T-helper 2 cell treated with Interferon-gamma antibody and Interleukin-4, amounts not matched to agents 5 μg/mL and 100 μg/mL, for 36 hours (primary cell): ENCODE measurements around the gene MTR.

Source experiments
- DNase-seq: peaks from one replicate; pipeline ENCODE4 v3.0.0; 2021; ENCODE audit warnings: low spot score
- H3K27ac Mint-ChIP-seq: one replicate; pipeline ENCODE4 v1.8.0; 2021; ENCODE audit warnings: mild to moderate bottlenecking, mixed read lengths
- H3K27me3 Mint-ChIP-seq: one replicate; pipeline ENCODE4 v1.8.0; 2021; ENCODE audit warnings: low read depth, mixed read lengths
- H3K36me3 Mint-ChIP-seq: one replicate; pipeline ENCODE4 v1.8.0; 2021; ENCODE audit warnings: low read depth, mixed read lengths
- H3K4me1 Mint-ChIP-seq: one replicate; pipeline ENCODE4 v1.8.0; 2021; ENCODE audit warnings: low read depth, mixed read lengths
- H3K4me3 Mint-ChIP-seq: one replicate; pipeline ENCODE4 v1.8.0; 2022; ENCODE audit warnings: mild to moderate bottlenecking, moderate library complexity, mixed read lengths
- H3K9me3 Mint-ChIP-seq: one replicate; pipeline ENCODE4 v1.8.0; 2021; ENCODE audit warnings: mixed read lengths

Gene MTR

GRCh38 chr1:236800002-236800620, 5.0 kb downstream of the MTR start:
- DNase-seq = no peak
- peaks cover 13% of the 10 kb centered on the region for H3K36me3 Mint-ChIP-seq
- no peaks in the 10 kb centered on the region for H3K9me3 Mint-ChIP-seq
- H3K27me3 Mint-ChIP-seq = no peaks in the 10 kb centered on the region
- H3K4me1 Mint-ChIP-seq = peaks cover 32% of the 10 kb centered on the region
- H3K4me3 Mint-ChIP-seq = no peak overlapping the region
- H3K27ac Mint-ChIP-seq = no peak overlapping the region

- Mint-ChIP-seq H3K9me3 (no peaks in the 10 kb centered on the region), H3K27ac (no peak overlapping the region), H3K4me3 (no peak overlapping the region), H3K36me3 (peaks cover 17% of the 10 kb centered on the region), H3K27me3 (no peaks in the 10 kb centered on the region), H3K4me1 (peaks cover 32% of the 10 kb centered on the region)
- no peak for DNase-seq
Observed at GRCh38 chr1:236800623-236801022, 5.5 kb downstream of the MTR start.

DNA sequence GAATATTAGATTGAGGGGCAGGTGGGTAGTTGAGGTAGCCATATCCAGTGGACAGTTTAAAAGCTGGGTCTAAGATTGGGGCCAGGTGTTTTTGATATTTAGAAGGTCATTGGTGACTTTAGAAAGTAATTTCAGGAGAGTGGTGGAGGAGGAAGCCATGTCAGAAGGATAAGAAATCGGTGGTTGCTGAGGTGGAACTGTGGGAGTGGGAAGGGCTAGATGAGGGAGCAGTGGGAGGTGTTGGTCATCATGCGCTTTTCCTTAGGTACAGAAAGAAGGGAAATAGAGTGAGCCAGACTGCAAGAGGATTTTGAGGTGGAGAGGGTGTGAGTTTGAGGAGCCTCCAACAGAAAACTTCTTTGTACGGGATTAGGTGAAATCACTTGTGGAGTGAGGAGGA, 7.2 kb downstream of the MTR start:
- H3K4me3 Mint-ChIP-seq = no peak overlapping the region
- no peaks in the 10 kb centered on the region for H3K27me3 Mint-ChIP-seq
- H3K27ac Mint-ChIP-seq = no peak overlapping the region
- no peaks in the 10 kb centered on the region for H3K9me3 Mint-ChIP-seq
- H3K4me1 Mint-ChIP-seq = peaks cover 23% of the 10 kb centered on the region
- H3K36me3 Mint-ChIP-seq = peaks cover 23% of the 10 kb centered on the region
- no peak for DNase-seq

- Mint-ChIP-seq H3K4me3 (no peak overlapping the region), H3K36me3 (peaks cover 49% of the 10 kb centered on the region), H3K9me3 (no peaks in the 10 kb centered on the region), H3K4me1 (peaks cover 12% of the 10 kb centered on the region), H3K27ac (no peak overlapping the region), H3K27me3 (no peaks in the 10 kb centered on the region)
- DNase-seq = no peak
Observed at GRCh38 chr1:236806634-236807033, 11.5 kb downstream of the MTR start.

DNA sequence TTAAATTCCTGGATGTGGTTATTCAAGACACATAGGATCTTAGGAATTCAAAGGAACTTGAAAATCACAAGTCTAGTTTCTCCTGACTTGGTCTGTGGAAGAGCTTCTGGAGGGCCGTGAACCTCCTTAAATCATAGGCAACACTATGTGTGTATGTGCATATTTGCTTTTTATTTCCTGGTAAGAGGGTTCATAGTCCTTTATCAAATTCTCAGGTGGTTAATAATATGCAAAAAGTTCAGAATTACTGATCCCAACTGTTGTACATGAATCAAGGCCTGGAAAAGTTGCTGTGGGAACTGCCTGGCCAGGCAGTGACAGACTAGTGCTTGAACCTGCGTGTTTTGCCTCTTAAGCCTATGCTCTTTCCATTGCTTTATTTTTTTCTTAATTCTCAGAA, 12.9 kb downstream of the MTR start:
- H3K27ac Mint-ChIP-seq = no peak overlapping the region
- H3K36me3 Mint-ChIP-seq = peaks cover 53% of the 10 kb centered on the region

DNA sequence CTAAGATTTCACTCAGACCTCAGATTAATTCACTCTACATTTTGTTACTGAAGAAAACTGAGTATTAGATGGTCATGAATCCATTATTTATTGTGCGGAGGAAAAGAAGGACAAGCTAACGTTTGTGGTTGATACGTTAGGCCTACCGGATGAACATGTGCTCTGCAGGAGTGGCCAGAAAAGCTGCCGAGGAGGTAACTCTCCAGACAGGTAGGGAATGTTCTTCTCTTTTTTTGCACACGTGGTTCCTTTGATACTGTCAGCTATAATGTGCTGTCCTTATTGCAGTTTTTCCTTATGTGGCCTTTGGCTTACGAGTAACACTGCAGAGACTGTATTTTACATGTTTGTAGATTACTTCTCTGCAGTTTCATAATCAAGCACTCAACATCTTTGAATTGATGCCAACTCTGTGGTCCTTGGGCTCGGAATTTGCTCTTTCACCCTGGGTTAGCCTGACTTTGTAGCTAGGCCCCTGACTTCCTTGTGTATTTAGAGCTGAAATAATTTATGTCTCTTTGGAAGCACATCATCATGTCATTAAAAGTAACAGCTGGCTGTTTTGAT, 13.6 kb downstream of the MTR start:
- Mint-ChIP-seq H3K27ac (no peak overlapping the region), H3K4me3 (no peak overlapping the region), H3K4me1 (no peaks in the 10 kb centered on the region), H3K36me3 (peaks cover 56% of the 10 kb centered on the region), H3K9me3 (no peaks in the 10 kb centered on the region), H3K27me3 (no peaks in the 10 kb centered on the region)
- no peak for DNase-seq

More for the DNA sequence above, 12.9 kb downstream of the MTR start:
- Mint-ChIP-seq H3K9me3 (no peaks in the 10 kb centered on the region), H3K4me1 (no peaks in the 10 kb centered on the region), H3K4me3 (no peak overlapping the region), H3K27me3 (no peaks in the 10 kb centered on the region)
- no peak for DNase-seq

GRCh38 chr1:236809148-236809547, 14.1 kb downstream of the MTR start:
- Mint-ChIP-seq H3K4me3 (no peak overlapping the region), H3K4me1 (no peaks in the 10 kb centered on the region), H3K9me3 (no peaks in the 10 kb centered on the region), H3K36me3 (peaks cover 59% of the 10 kb centered on the region), H3K27ac (no peak overlapping the region), H3K27me3 (no peaks in the 10 kb centered on the region)
- DNase-seq = no peak

DNA sequence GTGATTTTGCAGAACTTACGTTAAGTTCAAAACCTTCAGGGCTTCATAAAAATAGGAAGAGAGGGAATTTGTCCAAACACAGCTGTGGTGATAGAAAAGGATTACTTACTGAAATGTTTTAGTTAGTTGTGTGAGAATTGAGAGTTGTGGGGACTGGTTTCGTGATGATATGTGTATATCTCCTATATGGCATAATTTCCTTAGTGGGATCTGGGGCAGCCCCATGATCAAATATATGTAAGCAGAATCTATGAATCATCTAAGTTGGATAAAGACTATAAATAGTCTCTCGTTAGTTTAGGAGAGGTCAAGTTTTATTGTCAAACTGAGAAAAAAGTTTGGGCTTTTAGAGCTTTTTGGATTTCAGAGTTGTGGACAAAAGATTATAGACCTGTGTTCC, 14.9 kb downstream of the MTR start:
- Mint-ChIP-seq H3K36me3 (peaks cover 58% of the 10 kb centered on the region), H3K4me3 (no peak overlapping the region), H3K4me1 (no peaks in the 10 kb centered on the region), H3K9me3 (no peaks in the 10 kb centered on the region), H3K27me3 (no peaks in the 10 kb centered on the region), H3K27ac (no peak overlapping the region)
- no peak for DNase-seq

DNA sequence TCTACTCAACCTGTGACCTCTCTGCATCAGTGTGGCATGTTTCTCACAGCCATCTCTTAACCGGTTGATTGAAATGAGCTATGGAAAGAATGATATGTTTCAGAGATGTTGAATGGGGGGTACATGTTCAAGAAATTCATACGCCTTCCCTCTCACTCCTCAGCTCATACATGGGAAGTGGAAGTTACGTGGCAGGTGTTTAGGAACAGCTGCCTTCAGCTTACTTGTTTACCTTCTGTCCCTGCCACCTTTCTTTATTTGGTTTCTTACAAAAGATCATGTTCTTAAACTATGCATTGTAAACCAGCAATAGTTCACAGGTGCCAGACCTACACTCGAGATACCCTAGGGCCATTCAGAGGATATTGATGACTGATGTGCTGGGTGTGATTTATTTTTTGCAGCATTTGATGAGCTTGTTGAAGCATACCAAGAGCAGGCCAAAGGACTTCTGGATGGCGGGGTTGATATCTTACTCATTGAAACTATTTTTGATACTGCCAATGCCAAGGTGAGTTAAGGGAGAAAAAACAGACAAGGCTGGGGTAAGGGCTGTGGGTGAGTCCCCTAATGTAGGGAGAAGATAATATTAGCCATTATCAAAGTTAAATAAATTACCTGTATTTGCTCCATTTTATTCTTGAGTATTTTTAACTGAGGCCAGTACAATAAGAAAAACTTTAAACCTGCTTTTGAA, 17.4 kb downstream of the MTR start:
- Mint-ChIP-seq H3K27me3 (no peaks in the 10 kb centered on the region), H3K9me3 (no peaks in the 10 kb centered on the region), H3K27ac (no peak overlapping the region), H3K4me3 (no peak overlapping the region), H3K4me1 (no peaks in the 10 kb centered on the region), H3K36me3 (peaks cover 60% of the 10 kb centered on the region)
- no peak for DNase-seq

- no peaks in the 10 kb centered on the region for H3K27me3 Mint-ChIP-seq
- H3K4me1 Mint-ChIP-seq = peaks cover 3% of the 10 kb centered on the region
- H3K4me3 Mint-ChIP-seq = no peak overlapping the region
- no peak overlapping the region for H3K27ac Mint-ChIP-seq
- H3K9me3 Mint-ChIP-seq = no peaks in the 10 kb centered on the region
- no peak for DNase-seq
- peaks cover 59% of the 10 kb centered on the region for H3K36me3 Mint-ChIP-seq
Observed at GRCh38 chr1:236815941-236816340, 20.8 kb downstream of the MTR start.

GRCh38 chr1:236819856-236820255, 24.8 kb downstream of the MTR start:
- no peak for DNase-seq
- peaks cover 8% of the 10 kb centered on the region for H3K4me1 Mint-ChIP-seq
- H3K27me3 Mint-ChIP-seq = no peaks in the 10 kb centered on the region
- no peak overlapping the region for H3K27ac Mint-ChIP-seq
- peaks cover 57% of the 10 kb centered on the region for H3K36me3 Mint-ChIP-seq
- no peaks in the 10 kb centered on the region for H3K9me3 Mint-ChIP-seq
- no peak overlapping the region for H3K4me3 Mint-ChIP-seq

DNA sequence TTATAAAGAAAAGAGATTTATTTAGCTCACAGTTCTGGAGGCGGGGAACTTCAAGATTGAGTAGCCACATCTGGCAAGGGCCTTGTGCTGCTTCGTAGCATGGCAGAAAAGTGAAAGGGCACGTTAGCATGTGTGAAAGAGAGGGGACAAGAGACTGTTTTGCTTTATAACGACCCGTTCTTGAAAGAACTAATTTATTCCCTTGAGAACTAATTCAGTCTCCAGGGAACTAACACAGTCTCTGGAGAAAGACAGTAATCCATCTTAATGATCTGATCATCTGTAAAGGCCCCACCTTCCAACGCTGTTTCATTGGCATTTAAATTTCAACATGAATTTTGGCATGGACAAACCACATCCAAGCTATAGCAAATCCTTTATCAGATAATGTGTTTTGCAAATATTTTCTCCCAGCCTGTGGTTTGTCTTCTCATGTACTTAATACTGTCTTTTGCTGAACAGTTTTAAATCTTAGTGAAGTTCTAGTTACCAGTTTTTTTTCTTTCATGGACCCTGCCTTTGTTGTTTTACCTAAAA, 26.1 kb downstream of the MTR start:
- Mint-ChIP-seq H3K36me3 (peaks cover 50% of the 10 kb centered on the region), H3K27ac (no peak overlapping the region)

GRCh38 chr1:236823559-236823958, 28.5 kb downstream of the MTR start:
- peaks cover 53% of the 10 kb centered on the region for H3K36me3 Mint-ChIP-seq
- H3K27ac Mint-ChIP-seq = no peak overlapping the region
- DNase-seq = no peak
- H3K9me3 Mint-ChIP-seq = no peaks in the 10 kb centered on the region
- H3K27me3 Mint-ChIP-seq = no peaks in the 10 kb centered on the region
- H3K4me3 Mint-ChIP-seq = no peak overlapping the region
- H3K4me1 Mint-ChIP-seq = peaks cover 8% of the 10 kb centered on the region

More for the DNA sequence above, 26.1 kb downstream of the MTR start:
- H3K4me1 Mint-ChIP-seq = peaks cover 8% of the 10 kb centered on the region
- H3K27me3 Mint-ChIP-seq = no peaks in the 10 kb centered on the region
- H3K9me3 Mint-ChIP-seq = no peaks in the 10 kb centered on the region
- no peak for DNase-seq
- H3K4me3 Mint-ChIP-seq = no peak overlapping the region

DNA sequence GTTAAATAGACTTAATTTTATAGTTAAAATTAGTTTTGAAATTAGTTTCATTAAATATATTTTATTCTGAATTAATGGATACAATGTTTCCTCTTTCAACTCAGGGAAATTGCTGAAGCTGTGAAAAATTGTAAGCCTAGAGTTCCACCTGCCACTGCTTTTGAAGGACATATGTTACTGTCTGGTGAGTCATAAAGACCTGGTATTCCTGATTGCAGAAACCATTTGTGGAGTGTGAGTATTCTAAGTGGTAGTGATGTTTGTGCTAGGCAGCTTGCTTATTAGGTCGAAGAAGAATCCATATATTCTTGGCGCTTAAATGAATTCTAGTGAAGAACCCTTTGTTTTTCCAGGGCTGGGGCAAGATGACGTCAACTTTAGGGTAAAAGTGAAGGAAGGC, 34.0 kb downstream of the MTR start:
- no peaks in the 10 kb centered on the region for H3K27me3 Mint-ChIP-seq
- no peaks in the 10 kb centered on the region for H3K4me1 Mint-ChIP-seq
- DNase-seq = no peak
- no peaks in the 10 kb centered on the region for H3K9me3 Mint-ChIP-seq
- H3K27ac Mint-ChIP-seq = no peak overlapping the region
- H3K36me3 Mint-ChIP-seq = peaks cover 47% of the 10 kb centered on the region
- no peak overlapping the region for H3K4me3 Mint-ChIP-seq
